NCI-H748 (cell line): ENCODE results near the gene MAPK8IP1.

Source experiments
- DNase-seq: peaks from one replicate; lab custom pipeline; 2025; ENCODE audit not compliant: unreplicated experiment; lab: John Stamatoyannopoulos, UW

Gene MAPK8IP1

DNA sequence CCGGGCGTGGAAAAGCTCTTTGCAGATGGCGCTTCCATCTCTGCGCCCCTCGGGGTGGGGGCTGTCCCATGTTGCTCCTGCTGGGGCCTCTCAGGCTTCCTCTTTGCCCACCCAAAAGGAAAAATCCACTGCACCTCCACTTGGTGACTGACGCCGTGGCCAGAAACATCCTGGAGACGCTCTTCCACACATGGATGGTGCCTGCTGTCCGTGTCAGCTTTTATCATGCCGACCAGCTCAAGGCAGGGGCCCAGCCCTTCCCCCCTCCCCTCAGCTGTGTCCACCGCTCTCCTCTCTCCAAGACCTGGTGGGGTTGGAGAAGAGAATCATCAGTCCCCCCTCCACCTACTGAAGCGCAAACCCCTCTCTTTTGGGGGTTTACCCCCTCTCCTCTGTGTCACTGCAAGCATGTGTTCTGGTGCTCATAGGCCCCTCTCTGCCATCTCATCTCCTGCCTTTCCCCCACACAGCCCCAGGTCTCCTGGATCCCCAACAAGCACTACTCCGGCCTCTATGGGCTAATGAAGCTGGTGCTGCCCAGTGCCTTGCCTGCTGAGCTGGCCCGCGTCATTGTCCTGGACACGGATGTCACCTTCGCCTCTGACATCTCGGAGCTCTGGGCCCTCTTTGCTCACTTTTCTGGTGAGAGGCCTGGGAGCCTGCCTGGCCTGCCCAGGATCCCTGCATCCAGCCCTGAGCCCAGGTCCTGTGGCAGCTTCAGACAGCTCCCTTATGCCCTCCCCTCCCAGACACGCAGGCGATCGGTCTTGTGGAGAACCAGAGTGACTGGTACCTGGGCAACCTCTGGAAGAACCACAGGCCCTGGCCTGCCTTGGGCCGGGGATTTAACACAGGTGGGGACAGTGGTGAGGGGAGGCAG lies 38.8 kb downstream of the MAPK8IP1 start:
- DNase-seq: no peak

GRCh38 chr11:45924927-45925326 lies 39.5 kb downstream of the MAPK8IP1 start:
- no peak for DNase-seq

DNA sequence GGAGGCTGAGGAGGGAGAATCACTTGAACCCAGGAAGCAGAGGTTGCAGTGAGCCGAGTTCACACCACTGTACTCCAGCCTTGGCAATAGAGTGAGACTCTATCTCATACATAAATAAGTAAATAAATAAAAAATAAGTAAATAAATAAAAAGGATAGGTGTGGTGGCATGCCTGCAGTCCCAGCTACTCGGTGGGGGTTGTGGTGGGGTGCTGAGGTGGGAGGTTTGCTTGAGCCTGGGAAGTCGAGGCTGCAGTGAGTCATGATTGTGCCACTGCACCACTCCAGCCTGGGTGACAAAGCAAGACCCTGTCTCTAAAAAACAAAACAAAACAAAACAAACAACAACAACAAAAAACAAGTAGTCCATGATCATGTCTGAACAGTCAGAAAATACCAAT lies 40.1 kb downstream of the MAPK8IP1 start:
- no peak for DNase-seq

DNA sequence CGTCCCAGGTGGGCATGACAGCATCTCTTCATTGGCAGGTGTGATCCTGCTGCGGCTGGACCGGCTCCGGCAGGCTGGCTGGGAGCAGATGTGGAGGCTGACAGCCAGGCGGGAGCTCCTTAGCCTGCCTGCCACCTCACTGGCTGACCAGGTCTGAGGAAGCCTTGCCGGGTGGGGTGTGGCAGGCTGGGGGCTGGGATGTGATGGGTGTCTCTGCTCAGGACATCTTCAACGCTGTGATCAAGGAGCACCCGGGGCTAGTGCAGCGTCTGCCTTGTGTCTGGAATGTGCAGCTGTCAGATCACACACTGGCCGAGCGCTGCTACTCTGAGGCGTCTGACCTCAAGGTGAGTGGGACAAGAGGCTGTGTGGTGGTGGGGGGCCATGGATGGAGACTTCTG lies 40.5 kb downstream of the MAPK8IP1 start:
- no peak for DNase-seq

- DNase-seq: no peak
These were observed 41.3 kb downstream of the MAPK8IP1 start for GRCh38 chr11:45926536-45927331.

- DNase-seq: no peak
These were observed 41.9 kb downstream of the MAPK8IP1 start for GRCh38 chr11:45927332-45927683.

GRCh38 chr11:45927684-45928413 lies 42.4 kb downstream of the MAPK8IP1 start:
- no peak for DNase-seq

GRCh38 chr11:45928535-45929215 lies 43.2 kb downstream of the MAPK8IP1 start:
- no peak for DNase-seq

GRCh38 chr11:45929486-45930030 lies 44.1 kb downstream of the MAPK8IP1 start:
- DNase-seq: no peak

- DNase-seq: peak; percentile 93
These were observed 44.8 kb downstream of the MAPK8IP1 start for GRCh38 chr11:45930031-45930794.

GRCh38 chr11:45930951-45931570 lies 45.6 kb downstream of the MAPK8IP1 start:
- no peak for DNase-seq

GRCh38 chr11:45931739-45932138 lies 46.3 kb downstream of the MAPK8IP1 start:
- no peak for DNase-seq

DNA sequence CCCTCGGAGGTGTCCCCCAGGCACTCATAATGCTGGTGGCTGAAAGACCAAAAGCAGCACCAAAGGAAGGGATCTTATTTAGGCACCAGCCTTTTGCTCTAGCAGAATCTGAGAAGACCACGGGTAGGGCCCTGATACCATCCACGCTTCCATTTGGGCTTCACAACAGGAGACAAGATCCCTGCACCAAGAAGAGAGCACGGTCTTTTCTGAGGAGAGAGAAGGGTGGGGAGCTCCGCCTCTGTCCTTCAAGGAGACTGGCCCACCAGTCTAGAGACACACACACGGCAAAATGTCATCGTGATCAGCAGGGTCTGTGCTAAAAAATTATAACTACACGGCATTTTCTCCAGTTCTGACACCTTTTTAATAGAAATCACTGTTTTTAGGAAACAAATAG lies 46.8 kb downstream of the MAPK8IP1 start:
- DNase-seq: no peak

GRCh38 chr11:45933131-45933831 lies 47.8 kb downstream of the MAPK8IP1 start:
- no peak for DNase-seq

DNA sequence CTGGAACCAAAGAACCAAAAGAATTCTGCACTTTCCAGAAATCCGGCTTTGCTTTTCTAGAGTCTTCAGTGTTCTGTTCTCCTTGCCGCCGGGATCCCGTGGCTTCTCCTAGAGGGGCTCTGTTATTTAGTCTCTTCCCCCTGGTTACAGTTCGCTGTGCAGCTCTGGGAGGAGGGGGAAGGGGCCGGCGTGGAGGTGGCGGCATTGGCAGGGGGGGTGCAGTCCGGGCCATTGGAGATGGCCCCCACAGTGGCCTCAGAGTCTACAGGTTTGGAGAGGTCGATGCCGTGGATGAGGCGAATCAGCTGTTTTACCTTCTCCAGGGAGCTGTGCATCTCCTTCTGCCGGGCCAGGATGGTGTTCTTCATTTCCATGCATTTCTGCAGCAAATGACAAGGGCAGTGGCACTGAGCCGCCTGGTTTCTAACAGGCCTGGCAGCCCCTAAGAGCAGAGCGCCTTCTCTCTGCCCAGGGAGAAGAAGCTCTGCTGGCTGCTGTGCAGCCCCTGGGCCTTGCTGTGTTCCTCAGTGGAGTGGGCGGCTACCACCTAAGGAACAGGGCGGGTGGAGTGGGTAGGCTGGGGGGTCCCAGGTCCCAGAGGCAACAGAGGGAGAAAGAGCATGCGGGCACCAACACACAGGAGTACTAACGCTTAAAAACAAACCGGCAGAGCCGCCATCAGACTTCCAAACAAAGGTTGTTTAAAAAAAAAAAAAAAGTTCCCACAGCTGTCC lies 48.6 kb downstream of the MAPK8IP1 start:
- no peak for DNase-seq

- no peak for DNase-seq
These were observed 49.3 kb downstream of the MAPK8IP1 start for GRCh38 chr11:45934580-45935318.

DNA sequence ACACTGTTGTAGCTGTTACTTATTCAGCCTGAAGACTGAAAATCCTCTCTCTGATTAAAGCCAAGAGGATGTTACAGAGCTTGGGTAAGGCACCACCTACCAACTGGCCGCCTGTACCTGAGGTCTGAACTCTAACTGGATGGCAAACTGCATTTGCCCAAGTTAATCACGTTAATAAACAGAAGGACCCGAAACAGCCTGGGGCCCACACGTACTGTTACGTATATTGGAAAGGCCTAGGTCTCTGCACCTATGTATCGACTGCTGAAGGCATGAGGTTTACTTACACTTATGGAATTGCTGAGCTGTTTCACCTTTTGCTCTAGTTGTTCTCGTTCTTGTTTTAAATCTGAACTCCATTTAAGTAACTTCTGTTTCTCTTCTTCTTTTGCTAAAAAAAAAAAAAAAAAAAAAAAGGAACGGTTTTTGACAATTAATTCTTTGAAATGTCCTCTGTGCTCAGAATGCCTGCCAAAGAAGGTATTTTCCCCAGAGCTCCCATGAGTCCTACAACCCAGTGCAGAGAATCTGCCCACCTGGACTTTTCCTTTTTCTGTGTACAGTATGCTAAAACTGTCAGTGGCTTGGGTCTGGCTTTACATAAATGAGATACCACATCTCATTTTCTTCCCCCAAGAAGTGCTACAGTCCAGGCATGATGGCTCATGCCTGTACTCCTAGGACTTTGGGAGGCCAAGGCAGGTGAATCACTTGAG lies 50.1 kb downstream of the MAPK8IP1 start:
- no peak for DNase-seq
